Uterus (tissue), 4 donors: ENCODE results near the gene PAGR1. TPM values are rescaled to one million over a fixed set of nuclear protein-coding genes. Genes with fewer than 3 reads are reported as not detected.

Source experiments
- DNase-seq, 2 donors: peaks; one replicate each; pipeline ENCODE4 v3.0.0-alpha.2; 2019 to 2020
- H3K27ac ChIP-seq, 2 donors: fragments of 200-600 bp; sonication (generic); 1 replicate in 1 of 2; 2 replicates in 1 of 2; pipeline ENCODE4 v1.5.1; 2016 to 2018
- H3K27me3 ChIP-seq, 2 donors: fragments of 200-600 bp; sonication (generic); one replicate each; pipeline ENCODE4 v1.5.1; 2018 to 2019; ENCODE audit warnings: control low read depth in 1 of 2
- H3K36me3 ChIP-seq, 2 donors: fragments of 200-600 bp; sonication (generic); one replicate each; pipeline ENCODE4 v1.5.1; 2019; ENCODE audit warnings: control low read depth in 1 of 2
- H3K4me1 ChIP-seq, 2 donors: fragments of 200-600 bp; sonication (generic); one replicate each; pipeline ENCODE4 v1.5.1; 2018 to 2019; ENCODE audit warnings: control low read depth in 1 of 2
- H3K4me3 ChIP-seq, 2 donors: fragments of 200-600 bp; sonication (generic); 1 replicate in 1 of 2; 2 replicates in 1 of 2; pipeline ENCODE4 v1.5.1; 2018 to 2019; ENCODE audit warnings: mild to moderate bottlenecking in 1 of 2
- H3K9me3 ChIP-seq, 2 donors: fragments of 200-600 bp; sonication (generic); one replicate each; pipeline ENCODE4 v1.5.1; 2019; ENCODE audit warnings: control low read depth in 1 of 2
- CTCF ChIP-seq, 4 experiments: fragments of 200-600 bp in 2 of 4; fragments of 450-650 bp in 2 of 4; sonication (generic) in 2 of 4; IDR thresholded peaks; one replicate each; pipeline ENCODE4 v1.5.1; 2016 to 2019; ENCODE audit warnings: antibody characterized with exemption in 4 of 4, mild to moderate bottlenecking in 2 of 4, moderate library complexity in 1 of 4
- POLR2A ChIP-seq, 2 donors: fragments of 450-650 bp; IDR thresholded peaks; one replicate each; pipeline ENCODE4 v1.6.1; 2016; ENCODE audit warnings: antibody characterized with exemption in 2 of 2, mild to moderate bottlenecking in 1 of 2, moderate library complexity in 1 of 2
- intact Hi-C: fragments of 100-400 bp; cut with DNase I; formaldehyde crosslinking; loops from one replicate; pipeline ENCODE4 v1.15.1; 2023; ENCODE audit warnings: low total_unique reads
- total RNA-seq, 4 donors: library from RNA; depleted of rRNA in 3 of 4; stranded (reverse); fragments of >200 nt in 3 of 4; gene quantifications; one replicate each; pipeline versions ENCODE4 v1.1.0 to v1.2.4, GENCODE V29; 2014 to 2023
- donor health status: DM: yes; HTN: yes; CAD: no.

The PAGR1 gene
- total RNA-seq, 4 donors from 2014 or later, result 36.1 to 85.0 (median 46.9) TPM

GRCh38 chr16:29812754-29813643 is 3.0 kb upstream of the PAGR1 start:
- Histone ChIP-seq H3K27ac (peak overlapping the region; percentile 96 to 99), H3K9me3 (no peaks in the 10 kb centered on the region), H3K36me3 (no peaks in the 10 kb centered on the region), H3K27me3 (no peaks in the 10 kb centered on the region), H3K4me1 (peaks cover 11 to 38% of the 10 kb centered on the region in 2 donors), H3K4me3 (peak overlapping the region; percentile 59 to 66)
- intact Hi-C loops, result no loop called here
- no peak for TF ChIP-seq CTCF (IDR thresholded peaks at IDR 0.05)
- TF ChIP-seq POLR2A (IDR thresholded peaks at IDR 0.05), result no peak
- no peak for DNase-seq

- H3K27me3 ChIP-seq, result no peaks in the 10 kb centered on the region
- H3K27ac ChIP-seq, result peak overlapping the region; percentile 96 to 99
- H3K4me3 ChIP-seq, result peak overlapping the region in 1 of 2 donors; percentile 66
- no peaks in the 10 kb centered on the region for H3K9me3 ChIP-seq
- intact Hi-C loops, result no loop called here
- no peaks in the 10 kb centered on the region for H3K36me3 ChIP-seq
- H3K4me1 ChIP-seq, result peaks cover 4 to 29% of the 10 kb centered on the region in 2 donors
- DNase-seq, result peak in 1 of 2 donors; percentile 34
- no peak for TF ChIP-seq CTCF (IDR thresholded peaks at IDR 0.05)
- no peak for TF ChIP-seq POLR2A (IDR thresholded peaks at IDR 0.05)
Measured at GRCh38 chr16:29813644-29814562, 2.0 kb upstream of the PAGR1 start.

- Histone ChIP-seq H3K27ac (peak overlapping the region; percentile 96 to 99), H3K4me3 (no peak overlapping the region), H3K9me3 (no peaks in the 10 kb centered on the region), H3K27me3 (no peaks in the 10 kb centered on the region), H3K4me1 (peaks cover 0 to 23% of the 10 kb centered on the region in 2 donors), H3K36me3 (no peaks in the 10 kb centered on the region)
- intact Hi-C loops, result no loop called here
- DNase-seq, result no peak
- TF ChIP-seq CTCF (IDR thresholded peaks at IDR 0.05) (no peak), POLR2A (IDR thresholded peaks at IDR 0.05) (no peak)
Measured at GRCh38 chr16:29814592-29814991, 1.4 kb upstream of the PAGR1 start.

GRCh38 chr16:29815032-29815721 is 775 bp upstream of the PAGR1 start:
- no peaks in the 10 kb centered on the region for H3K27me3 ChIP-seq
- TF ChIP-seq CTCF (IDR thresholded peaks at IDR 0.05) (no peak), POLR2A (IDR thresholded peaks at IDR 0.05) (no peak)
- peak overlapping the region; percentile 96 to 99 for H3K27ac ChIP-seq
- peak overlapping the region; percentile 72 to 90 for H3K4me3 ChIP-seq
- peak; percentile 50 to 58 for DNase-seq
- no peaks in the 10 kb centered on the region for H3K9me3 ChIP-seq
- H3K4me1 ChIP-seq, result peaks cover 0 to 18% of the 10 kb centered on the region in 2 donors
- H3K36me3 ChIP-seq, result no peaks in the 10 kb centered on the region
- intact Hi-C loops, result no loop called here
